Activated CD4-positive, alpha-beta T cell treated with anti-CD3 and anti-CD28 coated beads, Interleukin-2, amount 10 ng/mL, durations not matched to agents 24 days and 14 days (primary cell): Measurements from ENCODE around the gene PFDN5. TPM values are rescaled to one million over a fixed set of nuclear protein-coding genes. Genes with fewer than 3 reads are reported as not detected.

Experiments
- DNase-seq: peaks from one replicate; pipeline ENCODE4 v3.0.0; 2022
- H3K27ac Mint-ChIP-seq: one replicate; pipeline ENCODE4 v1.8.0; 2022; ENCODE audit warnings: mild to moderate bottlenecking, mixed read lengths
- H3K27me3 Mint-ChIP-seq: one replicate; pipeline ENCODE4 v1.8.0; 2022; ENCODE audit warnings: mixed read lengths
- H3K36me3 Mint-ChIP-seq: one replicate; pipeline ENCODE4 v1.8.0; 2022; ENCODE audit warnings: low read depth, mild to moderate bottlenecking, mixed read lengths
- H3K4me1 Mint-ChIP-seq: one replicate; pipeline ENCODE4 v1.8.0; 2021; ENCODE audit warnings: mixed read lengths
- H3K4me3 Mint-ChIP-seq: one replicate; pipeline ENCODE4 v1.8.0; 2022; ENCODE audit warnings: mild to moderate bottlenecking, moderate library complexity, mixed read lengths
- H3K9me3 Mint-ChIP-seq: one replicate; pipeline ENCODE4 v1.8.0; 2021; ENCODE audit warnings: mixed read lengths
- intact Hi-C: fragments of 100-400 bp; cut with micrococcal nuclease; formaldehyde crosslinking; loops from one replicate; pipeline ENCODE4 v1.15.1; 2023
- total RNA-seq: library from RNA; stranded (reverse); gene quantifications from 2 replicates; pipeline ENCODE4 v1.2.3, GENCODE V29; 2022

PFDN5 gene
- total RNA-seq, 1 donor from 2014 or later, result 319 TPM

DNA sequence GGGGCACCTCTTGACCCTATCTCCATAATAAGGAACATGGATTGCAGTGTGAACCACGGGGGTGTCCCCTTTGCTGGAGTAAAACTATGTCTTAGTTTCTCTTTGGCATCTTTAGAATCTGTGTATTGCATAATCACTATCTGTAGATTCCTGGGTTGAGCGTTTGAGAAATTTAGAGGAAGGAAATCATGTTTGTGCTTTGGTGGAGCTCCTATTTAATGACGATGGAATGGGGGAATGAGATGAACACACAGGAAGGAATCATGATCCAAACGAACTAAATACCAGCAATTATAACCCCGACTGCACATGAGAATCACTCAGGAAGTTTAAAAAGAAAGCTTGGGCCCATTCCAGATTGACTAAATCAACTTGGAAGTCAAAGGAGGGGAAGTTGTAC lies 2.8 kb downstream of the PFDN5 start:
- Mint-ChIP-seq H3K27me3 (no peaks in the 10 kb centered on the region), H3K4me3 (peak overlapping the region; percentile 16), H3K9me3 (no peaks in the 10 kb centered on the region), H3K27ac (peak overlapping the region; percentile 91), H3K4me1 (peaks cover 51% of the 10 kb centered on the region), H3K36me3 (peaks cover 71% of the 10 kb centered on the region)
- DNase-seq, result no peak
- intact Hi-C loops, result loop anchor here (2.0 to 5.0 kb wide), 2 partner anchors 29 to 46 kb away; partner anchors contain the start of gene ESPL1

DNA sequence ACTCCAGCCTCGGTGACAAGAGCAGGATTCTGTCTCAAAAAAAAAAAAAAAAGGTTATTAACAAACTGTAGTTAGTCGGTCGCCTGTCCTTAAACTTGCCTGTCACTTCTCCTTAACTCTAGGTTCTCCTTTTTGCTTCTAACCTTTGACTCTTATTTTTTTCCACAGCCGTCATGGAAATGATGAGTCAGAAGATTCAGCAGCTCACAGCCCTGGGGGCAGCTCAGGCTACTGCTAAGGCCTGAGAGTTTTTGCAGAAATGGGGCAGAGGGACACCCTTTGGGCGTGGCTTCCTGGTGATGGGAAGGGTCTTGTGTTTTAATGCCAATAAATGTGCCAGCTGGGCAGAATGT lies 3.7 kb downstream of the PFDN5 start:
- intact Hi-C loops, result loop anchor here (1.0 to 5.0 kb wide), 5 partner anchors 22 to 119 kb away; partner anchors contain the start of genes AAAS, CSAD, ESPL1 and ZNF740
- DNase-seq, result peak; percentile 86
- H3K36me3 Mint-ChIP-seq, result peaks cover 67% of the 10 kb centered on the region
- no peaks in the 10 kb centered on the region for H3K27me3 Mint-ChIP-seq
- H3K4me1 Mint-ChIP-seq, result peaks cover 53% of the 10 kb centered on the region
- H3K27ac Mint-ChIP-seq, result peak overlapping the region; percentile 91
- no peaks in the 10 kb centered on the region for H3K9me3 Mint-ChIP-seq
- H3K4me3 Mint-ChIP-seq, result peak overlapping the region; percentile 94

DNA sequence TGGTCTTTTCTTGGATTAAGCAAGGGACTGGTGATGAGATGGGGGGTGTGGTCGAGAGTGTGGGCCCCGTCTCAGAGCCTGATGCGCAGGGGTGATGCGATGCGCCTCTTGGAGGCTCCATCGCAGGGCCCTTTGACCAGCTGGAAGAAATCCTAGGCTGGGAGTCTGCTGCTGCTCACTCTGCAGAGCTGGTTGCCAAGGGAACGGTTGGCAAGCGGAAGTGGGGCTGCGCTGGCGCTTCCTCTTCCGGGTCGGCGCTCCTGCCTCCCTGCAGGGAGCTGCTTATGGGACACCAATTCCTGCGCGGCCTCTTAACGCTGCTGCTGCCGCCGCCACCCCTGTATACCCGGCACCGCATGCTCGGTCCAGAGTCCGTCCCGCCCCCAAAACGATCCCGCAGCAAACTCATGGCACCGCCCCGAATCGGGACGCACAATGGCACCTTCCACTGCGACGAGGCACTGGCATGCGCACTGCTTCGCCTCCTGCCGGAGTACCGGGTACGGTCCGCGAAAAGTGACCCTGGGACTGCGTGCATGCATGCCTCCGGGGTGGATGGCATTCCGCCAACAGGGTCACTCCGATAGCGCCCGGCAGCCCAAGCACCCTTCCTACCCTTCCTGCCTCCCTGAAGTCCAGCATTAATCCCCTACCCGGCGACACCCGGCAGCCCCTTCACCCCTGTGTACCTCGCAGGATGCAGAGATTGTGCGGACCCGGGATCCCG lies 4.3 kb downstream of the PFDN5 start, which contains the start of gene MYG1:
Gene MYG1, plus strand, starts transcription at position 242 of the 727 bp plus-strand sequence. Its CDS starts 43 bp downstream, at position 285.
- Mint-ChIP-seq H3K4me3 (peak within 1 kb of the TSS; percentile 94), H3K36me3 (peaks cover 64% of the 10 kb centered on the region), H3K27me3 (no peaks in the 10 kb centered on the region), H3K9me3 (no peaks in the 10 kb centered on the region), H3K4me1 (peaks cover 53% of the 10 kb centered on the region), H3K27ac (peak within 1 kb of the TSS; percentile 91)
- intact Hi-C loops, result loop anchor here (1.0 to 5.0 kb wide), 5 partner anchors 22 to 119 kb away; partner anchors contain the start of genes AAAS, CSAD, ESPL1 and ZNF740
- peak; percentile 96 for DNase-seq

DNA sequence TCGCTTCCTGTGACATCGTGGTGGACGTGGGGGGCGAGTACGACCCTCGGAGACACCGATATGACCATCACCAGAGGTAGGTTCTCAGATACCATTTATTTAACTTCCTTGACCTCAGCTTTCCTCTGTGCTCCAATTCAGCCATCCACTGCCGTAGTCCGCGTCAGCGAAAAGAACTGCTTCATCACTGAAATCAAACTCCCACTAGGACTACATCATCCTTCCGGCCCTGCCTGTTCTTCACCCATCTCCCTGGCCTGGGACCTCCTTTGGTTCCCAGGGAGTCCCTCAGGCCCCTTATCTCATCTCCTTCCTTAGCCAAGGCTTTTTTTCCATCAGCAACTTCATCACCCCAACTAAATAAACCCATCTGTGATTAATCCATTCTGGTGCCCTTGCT lies 4.8 kb downstream of the PFDN5 start:
- no peak for DNase-seq
- peak overlapping the region; percentile 94 for H3K4me3 Mint-ChIP-seq
- H3K36me3 Mint-ChIP-seq, result peaks cover 64% of the 10 kb centered on the region
- no peaks in the 10 kb centered on the region for H3K27me3 Mint-ChIP-seq
- intact Hi-C loops, result no loop called here
- peaks cover 52% of the 10 kb centered on the region for H3K4me1 Mint-ChIP-seq
- peak overlapping the region; percentile 91 for H3K27ac Mint-ChIP-seq
- H3K9me3 Mint-ChIP-seq, result no peaks in the 10 kb centered on the region

DNA sequence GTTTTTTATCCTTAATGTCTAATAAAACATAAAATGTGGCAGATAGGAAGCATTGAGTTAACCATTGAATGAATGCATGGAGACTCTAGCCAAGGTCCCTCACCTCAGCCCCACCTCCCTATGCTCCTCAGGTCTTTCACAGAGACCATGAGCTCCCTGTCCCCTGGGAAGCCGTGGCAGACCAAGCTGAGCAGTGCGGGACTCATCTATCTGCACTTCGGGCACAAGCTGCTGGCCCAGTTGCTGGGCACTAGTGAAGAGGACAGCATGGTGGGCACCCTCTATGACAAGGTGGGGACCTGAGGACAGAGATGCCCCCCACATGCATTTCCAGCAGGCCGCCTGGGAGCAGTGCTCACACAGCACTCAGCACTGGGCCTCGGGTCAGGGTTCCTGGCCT lies 7.6 kb downstream of the PFDN5 start:
- Mint-ChIP-seq H3K4me1 (peaks cover 37% of the 10 kb centered on the region), H3K4me3 (peak overlapping the region; percentile 44)
- intact Hi-C loops, result no loop called here

DNA sequence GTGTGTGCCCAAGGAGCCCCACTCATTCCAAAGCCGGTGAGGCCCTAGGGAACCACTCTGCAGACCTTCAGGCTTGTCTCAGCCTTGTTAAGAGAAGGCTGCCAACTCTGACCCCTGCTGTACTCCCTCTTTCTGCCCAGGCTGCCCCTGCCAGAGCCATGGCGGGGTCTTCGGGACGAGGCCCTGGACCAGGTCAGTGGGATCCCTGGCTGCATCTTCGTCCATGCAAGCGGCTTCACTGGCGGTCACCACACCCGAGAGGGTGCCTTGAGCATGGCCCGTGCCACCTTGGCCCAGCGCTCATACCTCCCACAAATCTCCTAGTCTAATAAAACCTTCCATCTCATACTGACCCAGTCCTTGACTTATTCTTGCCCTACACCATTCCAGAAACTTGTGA lies 11.5 kb downstream of the PFDN5 start:
- Mint-ChIP-seq H3K4me3 (no peak overlapping the region), H3K27me3 (no peaks in the 10 kb centered on the region), H3K27ac (no peak overlapping the region), H3K36me3 (peaks cover 56% of the 10 kb centered on the region), H3K9me3 (no peaks in the 10 kb centered on the region), H3K4me1 (peaks cover 9% of the 10 kb centered on the region)
- intact Hi-C loops, result no loop called here
- DNase-seq, result no peak

More for the DNA sequence above, 7.6 kb downstream of the PFDN5 start:
- H3K36me3 Mint-ChIP-seq, result peaks cover 67% of the 10 kb centered on the region
- no peaks in the 10 kb centered on the region for H3K27me3 Mint-ChIP-seq
- H3K9me3 Mint-ChIP-seq, result no peaks in the 10 kb centered on the region
- no peak for DNase-seq
- peak overlapping the region; percentile 25 for H3K27ac Mint-ChIP-seq

DNA sequence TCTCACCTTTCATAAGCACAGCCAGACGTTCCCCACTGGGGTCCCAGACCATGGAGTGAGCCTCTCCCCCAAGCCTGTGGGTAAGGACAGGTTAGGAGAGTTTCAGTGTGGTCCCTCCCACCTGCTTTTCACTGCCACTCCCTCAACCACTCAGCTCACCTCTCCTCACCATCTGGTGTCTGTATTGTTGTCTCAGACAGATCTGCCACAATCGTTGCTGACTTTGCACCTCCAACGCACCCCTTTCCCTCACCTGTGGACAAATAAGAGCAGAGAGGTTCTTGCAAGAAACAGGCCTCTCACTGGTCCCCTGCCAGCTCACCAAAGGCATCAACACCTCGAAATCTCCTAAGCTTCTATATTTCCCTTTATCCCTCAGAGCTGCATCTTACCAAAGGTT lies 12.9 kb downstream of the PFDN5 start:
- DNase-seq, result no peak
- H3K9me3 Mint-ChIP-seq, result no peaks in the 10 kb centered on the region
- intact Hi-C loops, result no loop called here
- peaks cover 48% of the 10 kb centered on the region for H3K36me3 Mint-ChIP-seq
- H3K27ac Mint-ChIP-seq, result no peak overlapping the region
- peaks cover 1% of the 10 kb centered on the region for H3K4me1 Mint-ChIP-seq
- no peaks in the 10 kb centered on the region for H3K27me3 Mint-ChIP-seq
- H3K4me3 Mint-ChIP-seq, result no peak overlapping the region

DNA sequence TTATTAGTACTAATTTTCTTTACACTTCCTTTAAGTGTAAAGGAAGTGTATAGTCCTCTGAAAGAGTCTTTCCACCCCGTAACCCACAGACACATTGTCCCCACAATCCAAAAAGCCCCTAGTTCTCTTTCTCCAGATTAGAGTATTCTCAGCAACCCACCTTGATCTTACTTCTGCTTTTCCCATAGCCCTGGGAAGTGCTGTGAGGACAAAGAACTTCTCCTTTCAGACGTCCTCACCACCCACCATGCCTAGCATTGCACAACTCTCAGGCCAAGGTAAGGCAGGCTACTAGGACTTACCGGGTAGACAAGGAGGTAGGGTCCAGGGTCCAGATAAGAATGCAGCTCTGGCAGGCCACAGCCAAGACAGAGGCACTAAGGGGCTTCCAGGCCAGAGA lies 18.7 kb downstream of the PFDN5 start:
- DNase-seq, result no peak
- Mint-ChIP-seq H3K27ac (no peak overlapping the region), H3K9me3 (no peaks in the 10 kb centered on the region), H3K4me1 (peaks cover 4% of the 10 kb centered on the region), H3K27me3 (no peaks in the 10 kb centered on the region), H3K4me3 (no peak overlapping the region), H3K36me3 (peaks cover 41% of the 10 kb centered on the region)
- intact Hi-C loops, result no loop called here

DNA sequence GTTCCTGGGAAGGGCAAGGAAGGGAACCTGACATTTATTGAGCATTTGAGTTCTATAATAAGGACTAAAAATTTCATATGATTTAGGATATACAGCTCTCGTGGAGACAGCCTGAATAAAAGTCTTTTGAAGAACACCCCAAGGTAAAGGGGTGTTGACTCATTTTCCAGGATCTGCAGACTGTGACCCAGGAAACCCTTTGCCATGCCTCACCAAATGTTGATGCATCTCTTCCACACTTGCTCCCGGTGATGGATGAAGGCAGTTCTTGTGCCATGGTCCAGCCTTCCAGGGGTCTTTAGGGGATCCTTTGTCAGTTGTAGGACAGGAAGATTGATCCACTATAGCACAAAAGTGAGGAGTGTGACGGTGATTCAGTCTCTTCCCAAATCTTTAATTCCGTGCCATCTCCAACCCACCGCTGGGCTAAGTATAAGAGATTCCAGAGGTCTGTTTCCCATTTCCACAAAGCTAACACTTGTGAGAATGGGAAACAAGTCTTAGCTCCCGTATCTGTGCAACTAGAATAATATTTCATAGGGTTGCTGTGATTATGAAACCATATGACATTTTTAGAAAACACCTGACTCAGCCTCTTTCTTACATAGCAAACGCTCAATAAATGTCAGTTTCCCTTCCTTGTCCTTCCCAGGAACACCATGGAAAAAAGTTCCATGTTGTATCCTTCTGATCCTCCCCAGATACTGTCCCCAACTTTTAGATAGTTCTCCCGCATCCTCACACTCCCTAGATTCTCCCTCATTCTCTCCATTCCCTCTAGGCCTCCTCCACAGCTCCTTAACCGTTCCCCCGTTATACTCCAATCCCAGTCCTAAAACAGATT lies 25.2 kb downstream of the PFDN5 start:
- intact Hi-C loops, result loop anchor here (1.0 kb wide), 5 partner anchors 21 to 161 kb away; partner anchors contain the start of genes CSAD, MYG1, PFDN5 and SP1
- H3K4me3 Mint-ChIP-seq, result peak overlapping the region; percentile 98
- H3K27me3 Mint-ChIP-seq, result no peaks in the 10 kb centered on the region
- no peak for DNase-seq
- peaks cover 20% of the 10 kb centered on the region for H3K36me3 Mint-ChIP-seq
- peak overlapping the region; percentile 96 for H3K27ac Mint-ChIP-seq
- H3K4me1 Mint-ChIP-seq, result peaks cover 35% of the 10 kb centered on the region
- H3K9me3 Mint-ChIP-seq, result no peaks in the 10 kb centered on the region

DNA sequence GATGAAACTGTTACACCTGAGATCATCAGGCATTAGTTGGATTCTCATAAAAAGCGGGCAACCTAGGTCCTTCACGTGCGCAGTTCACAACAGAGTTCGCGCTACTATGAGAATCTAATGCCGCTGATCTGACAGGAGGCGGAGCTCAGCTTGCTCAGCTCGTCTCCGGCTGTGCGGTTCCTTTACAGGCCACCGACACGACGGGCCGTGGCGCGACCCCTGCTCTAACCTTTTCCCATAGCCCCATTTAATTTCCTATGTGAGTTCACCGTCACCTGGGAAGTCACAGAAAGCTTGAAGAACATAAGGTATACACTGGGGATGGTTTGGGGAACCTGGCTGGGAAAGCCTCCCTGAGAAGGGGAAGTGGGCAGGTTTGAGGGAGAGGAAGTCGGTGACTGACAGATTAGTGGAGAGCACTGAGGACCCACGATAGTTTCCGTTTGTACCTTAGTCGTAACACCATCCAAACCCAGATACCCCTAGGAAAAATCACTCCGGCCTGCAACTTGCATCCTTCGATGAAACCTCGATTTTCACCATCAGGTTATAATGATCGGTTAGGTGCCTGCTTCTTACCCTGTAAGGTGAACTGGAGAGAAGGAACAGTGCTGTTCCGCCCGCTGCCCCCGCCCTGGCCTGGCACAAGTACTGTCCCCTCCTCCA lies 28.9 kb downstream of the PFDN5 start:
- peak overlapping the region; percentile 83 for H3K4me3 Mint-ChIP-seq
- no peaks in the 10 kb centered on the region for H3K9me3 Mint-ChIP-seq
- H3K36me3 Mint-ChIP-seq, result peaks cover 5% of the 10 kb centered on the region
- DNase-seq, result peak; percentile 89
- peaks cover 8% of the 10 kb centered on the region for H3K27me3 Mint-ChIP-seq
- H3K4me1 Mint-ChIP-seq, result peaks cover 36% of the 10 kb centered on the region
- intact Hi-C loops, result loop anchor here (1.0 to 2.0 kb wide), 6 partner anchors 21 to 185 kb away; partner anchors contain the start of genes PRR13 and TARBP2
- peak overlapping the region; percentile 93 for H3K27ac Mint-ChIP-seq

DNA sequence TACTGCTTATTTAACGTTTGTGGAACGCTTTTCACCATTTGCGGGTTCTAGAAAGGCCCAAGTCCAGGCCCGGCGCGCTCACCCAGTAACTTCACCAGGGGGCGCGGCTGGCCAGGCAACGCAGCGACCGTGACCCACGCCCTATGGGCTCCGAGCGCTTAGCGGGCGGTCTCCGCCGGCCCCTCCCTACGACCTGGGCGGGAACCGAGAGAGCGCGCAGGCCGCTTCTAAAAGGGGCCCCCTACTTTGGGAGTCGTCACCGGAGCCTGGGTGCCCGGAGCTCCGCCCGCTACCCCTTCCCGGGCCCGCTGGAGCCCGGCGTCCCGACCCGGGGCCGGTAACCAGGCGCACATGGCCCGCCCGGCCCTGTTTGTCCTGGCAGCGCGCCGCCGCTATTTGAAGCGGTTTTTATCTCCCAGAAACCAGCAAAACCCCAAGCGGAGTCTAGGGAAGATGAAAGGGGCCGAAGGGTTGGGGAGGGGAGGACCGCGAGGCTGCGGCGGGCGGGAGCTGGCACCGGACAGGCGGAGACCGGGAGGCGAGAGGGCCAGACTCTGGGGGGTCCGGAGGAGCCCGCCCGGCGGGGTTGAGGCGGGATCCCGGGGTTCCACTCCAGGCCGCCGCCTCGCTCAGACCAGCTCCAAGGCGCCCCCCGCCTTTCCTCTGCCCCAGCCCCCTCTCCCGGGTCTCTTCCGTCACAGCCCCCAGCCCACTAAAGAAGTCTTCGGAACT lies 29.6 kb downstream of the PFDN5 start:
- Mint-ChIP-seq H3K27me3 (peaks cover 10% of the 10 kb centered on the region), H3K27ac (peak overlapping the region; percentile 93), H3K9me3 (no peaks in the 10 kb centered on the region), H3K4me1 (peaks cover 34% of the 10 kb centered on the region), H3K4me3 (peak overlapping the region; percentile 83), H3K36me3 (peaks cover 2% of the 10 kb centered on the region)
- DNase-seq, result peak; percentile 96
- intact Hi-C loops, result loop anchor here (1.0 to 2.0 kb wide), 6 partner anchors 20 to 184 kb away; partner anchors contain the start of genes PRR13 and TARBP2

DNA sequence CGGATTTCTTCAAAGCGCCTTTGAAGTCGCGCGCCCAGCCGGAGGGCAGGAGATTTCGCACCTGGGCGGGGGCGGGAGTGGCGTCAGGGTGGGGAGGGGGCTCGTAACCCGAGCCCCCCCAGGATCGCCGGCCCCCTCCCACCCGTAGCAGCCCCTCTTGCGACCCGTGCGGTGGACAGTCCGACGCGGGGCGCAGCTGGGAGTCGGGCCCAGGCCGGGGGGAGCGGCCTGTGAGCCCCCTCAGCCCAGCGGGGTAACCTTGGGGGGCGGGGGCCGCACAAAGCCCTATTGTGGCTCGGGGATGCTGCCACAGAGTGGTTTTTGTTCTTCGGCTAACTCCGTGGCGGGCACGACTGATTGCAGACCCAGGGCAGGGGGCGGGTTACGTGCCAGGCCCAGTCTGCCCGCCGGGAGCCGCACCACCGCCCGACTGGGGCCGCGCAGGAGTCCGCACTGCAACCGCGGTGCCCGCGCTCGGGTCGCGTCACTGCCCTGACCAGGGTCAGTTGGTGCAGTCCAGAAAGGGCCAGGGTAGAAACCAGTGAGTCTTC lies 30.2 kb downstream of the PFDN5 start:
- Mint-ChIP-seq H3K27ac (peak overlapping the region; percentile 55), H3K9me3 (no peaks in the 10 kb centered on the region), H3K4me3 (peak overlapping the region; percentile 83), H3K4me1 (peaks cover 30% of the 10 kb centered on the region), H3K36me3 (no peaks in the 10 kb centered on the region), H3K27me3 (peaks cover 13% of the 10 kb centered on the region)
- intact Hi-C loops, result loop anchor here (2.0 kb wide), 1 partner anchor 183 kb away; no protein-coding TSS in a partner anchor
- DNase-seq, result peak; percentile 70
